Kidney epithelial cell (primary cell): ENCODE results near the gene ARHGEF17. TPM values are rescaled to one million over a fixed set of nuclear protein-coding genes. Genes with fewer than 3 reads are reported as not detected.

Experiments
- DNase-seq: peaks from one replicate; pipeline ENCODE4 v3.0.0-alpha.2; 2010; ENCODE audit warnings: low read depth
- H3K27me3 ChIP-seq: 2 replicates; pipeline ENCODE4 v1.6.0; 2011; ENCODE audit warnings: low read length; ENCODE audit not compliant: control insufficient read depth, insufficient read depth
- H3K36me3 ChIP-seq: 2 replicates; pipeline ENCODE4 v1.5.1; 2011; ENCODE audit warnings: low read length; ENCODE audit not compliant: control insufficient read depth, insufficient read depth
- H3K4me3 ChIP-seq: 2 replicates; pipeline ENCODE4 v1.5.1; 2011; ENCODE audit warnings: low read depth, mild to moderate bottlenecking, control low read depth, low read length
- CTCF ChIP-seq: IDR thresholded peaks from 2 replicates; pipeline ENCODE4 v1.5.1; 2011; ENCODE audit warnings: mild to moderate bottlenecking, moderate library complexity, low read length, control low read depth, inconsistent platforms; ENCODE audit not compliant: insufficient read depth, poor library complexity, severe bottlenecking
- total RNA-seq: library from RNA; depleted of rRNA; stranded (reverse); fragments of >200 nt; gene quantifications from 2 replicates; pipeline ENCODE4 v1.2.3, GENCODE V29; 2015

The ARHGEF17 gene
- total RNA-seq, 1 donor from 2014 or later: 25.5 TPM

GRCh38 chr11:73384125-73384441, 76.0 kb downstream of the ARHGEF17 start:
- TF ChIP-seq CTCF: no peak
- no peaks in the 10 kb centered on the region for H3K27me3 ChIP-seq
- no peak overlapping the region for H3K4me3 ChIP-seq
- no peaks in the 10 kb centered on the region for H3K36me3 ChIP-seq
- no peak for DNase-seq

GRCh38 chr11:73384531-73384871, 76.4 kb downstream of the ARHGEF17 start:
- no peak overlapping the region for H3K4me3 ChIP-seq
- no peak for TF ChIP-seq CTCF
- H3K27me3 ChIP-seq: no peaks in the 10 kb centered on the region
- DNase-seq: no peak
- H3K36me3 ChIP-seq: no peaks in the 10 kb centered on the region

- no peaks in the 10 kb centered on the region for H3K36me3 ChIP-seq
- no peaks in the 10 kb centered on the region for H3K27me3 ChIP-seq
- TF ChIP-seq CTCF: no peak
- no peak for DNase-seq
- H3K4me3 ChIP-seq: no peak overlapping the region
Observed at GRCh38 chr11:73384872-73385689, 77.0 kb downstream of the ARHGEF17 start.

GRCh38 chr11:73386016-73386415, 77.9 kb downstream of the ARHGEF17 start:
- DNase-seq: no peak
- no peaks in the 10 kb centered on the region for H3K27me3 ChIP-seq
- H3K36me3 ChIP-seq: no peaks in the 10 kb centered on the region
- no peak overlapping the region for H3K4me3 ChIP-seq
- no peak for TF ChIP-seq CTCF

- no peak overlapping the region for H3K4me3 ChIP-seq
- no peaks in the 10 kb centered on the region for H3K36me3 ChIP-seq
- no peaks in the 10 kb centered on the region for H3K27me3 ChIP-seq
- DNase-seq: no peak
- no peak for TF ChIP-seq CTCF
Observed at GRCh38 chr11:73386546-73386945, 78.5 kb downstream of the ARHGEF17 start.
